HL-60 (cell line): ENCODE data around the gene LRFN2.

Source experiments
- DNase-seq, 2 experiments: peaks; one replicate each; pipeline ENCODE4 v3.0.0-alpha.2; 2010 to 2020; ENCODE audit warnings: low read depth in 1 of 2, low spot score in 1 of 2
- H3K27ac ChIP-seq: fragments of 250-450 bp; sonication (Bioruptor Pico); replicated peaks from 2 replicates; pipeline ENCODE4 v1.5.1; 2020; ENCODE audit warnings: mild to moderate bottlenecking, moderate library complexity
- H3K27me3 ChIP-seq: fragments of 250-450 bp; sonication (Bioruptor Pico); 2 replicates; pipeline ENCODE4 v1.5.1; 2021; ENCODE audit warnings: mild to moderate bottlenecking, moderate library complexity; ENCODE audit not compliant: insufficient read depth, poor library complexity, severe bottlenecking
- H3K4me3 ChIP-seq: replicated peaks from 2 replicates; pipeline ENCODE4 v1.5.1; 2011; ENCODE audit warnings: mild to moderate bottlenecking, control low read depth, low read length; ENCODE audit not compliant: insufficient read depth
- CTCF ChIP-seq: IDR thresholded peaks from one replicate; pipeline ENCODE4 v1.5.1; 2011; ENCODE audit warnings: low read length, control low read depth, inconsistent platforms; ENCODE audit not compliant: insufficient read depth
- GABPA ChIP-seq: IDR thresholded peaks from 2 replicates; pipeline ENCODE4 v1.6.1; 2012; ENCODE audit warnings: low read depth
- POLR2AphosphoS5 ChIP-seq: IDR thresholded peaks from 2 replicates; pipeline ENCODE4 v1.6.1; 2012; ENCODE audit warnings: low read depth
- SPI1 ChIP-seq: IDR thresholded peaks from 2 replicates; pipeline ENCODE4 v1.6.1; 2012; ENCODE audit warnings: low read depth, mild to moderate bottlenecking, borderline replicate concordance
- TF ChIP-seq, protein P1 (sequence below): IDR thresholded peaks from 2 replicates; pipeline ENCODE4 v1.6.1; 2012; ENCODE audit warnings: low read depth; ENCODE audit not compliant: insufficient replicate concordance

Gene LRFN2

DNA sequence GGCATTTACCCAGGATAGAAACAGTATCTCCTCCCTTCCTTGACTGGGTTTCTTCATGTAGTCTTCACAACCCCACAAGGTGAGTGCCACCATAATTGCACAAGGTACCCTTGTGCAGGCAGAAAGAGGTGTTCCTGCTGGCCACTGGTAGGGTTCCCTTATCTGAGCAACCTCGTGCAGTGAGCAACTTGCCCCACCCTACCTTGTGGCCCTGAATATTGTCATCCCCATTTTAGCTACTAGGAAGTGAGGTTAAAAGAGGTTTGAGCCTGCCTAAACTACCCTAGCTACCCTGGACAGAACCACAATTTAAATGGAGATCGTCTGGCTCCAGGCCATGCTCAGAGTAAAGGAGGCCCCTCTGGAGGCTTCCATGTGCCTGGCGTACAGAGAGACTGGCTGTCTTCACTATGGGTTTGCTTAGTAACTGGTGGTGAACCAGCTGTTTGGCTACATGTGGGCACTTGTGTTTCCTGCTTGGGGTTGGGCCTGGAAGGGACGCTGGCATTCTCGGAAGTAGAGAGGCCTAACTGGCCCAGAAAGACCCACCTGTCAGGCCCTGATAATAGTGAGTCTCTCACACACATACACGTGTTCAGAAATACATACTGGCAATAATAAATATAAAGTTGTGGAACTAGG lies 148.8 kb downstream of the LRFN2 start:
- H3K27me3 ChIP-seq = no peaks in the 10 kb centered on the region
- TF ChIP-seq GABPA = no peak
- no peak for TF ChIP-seq POLR2AphosphoS5
- TF ChIP-seq, protein P1, sequence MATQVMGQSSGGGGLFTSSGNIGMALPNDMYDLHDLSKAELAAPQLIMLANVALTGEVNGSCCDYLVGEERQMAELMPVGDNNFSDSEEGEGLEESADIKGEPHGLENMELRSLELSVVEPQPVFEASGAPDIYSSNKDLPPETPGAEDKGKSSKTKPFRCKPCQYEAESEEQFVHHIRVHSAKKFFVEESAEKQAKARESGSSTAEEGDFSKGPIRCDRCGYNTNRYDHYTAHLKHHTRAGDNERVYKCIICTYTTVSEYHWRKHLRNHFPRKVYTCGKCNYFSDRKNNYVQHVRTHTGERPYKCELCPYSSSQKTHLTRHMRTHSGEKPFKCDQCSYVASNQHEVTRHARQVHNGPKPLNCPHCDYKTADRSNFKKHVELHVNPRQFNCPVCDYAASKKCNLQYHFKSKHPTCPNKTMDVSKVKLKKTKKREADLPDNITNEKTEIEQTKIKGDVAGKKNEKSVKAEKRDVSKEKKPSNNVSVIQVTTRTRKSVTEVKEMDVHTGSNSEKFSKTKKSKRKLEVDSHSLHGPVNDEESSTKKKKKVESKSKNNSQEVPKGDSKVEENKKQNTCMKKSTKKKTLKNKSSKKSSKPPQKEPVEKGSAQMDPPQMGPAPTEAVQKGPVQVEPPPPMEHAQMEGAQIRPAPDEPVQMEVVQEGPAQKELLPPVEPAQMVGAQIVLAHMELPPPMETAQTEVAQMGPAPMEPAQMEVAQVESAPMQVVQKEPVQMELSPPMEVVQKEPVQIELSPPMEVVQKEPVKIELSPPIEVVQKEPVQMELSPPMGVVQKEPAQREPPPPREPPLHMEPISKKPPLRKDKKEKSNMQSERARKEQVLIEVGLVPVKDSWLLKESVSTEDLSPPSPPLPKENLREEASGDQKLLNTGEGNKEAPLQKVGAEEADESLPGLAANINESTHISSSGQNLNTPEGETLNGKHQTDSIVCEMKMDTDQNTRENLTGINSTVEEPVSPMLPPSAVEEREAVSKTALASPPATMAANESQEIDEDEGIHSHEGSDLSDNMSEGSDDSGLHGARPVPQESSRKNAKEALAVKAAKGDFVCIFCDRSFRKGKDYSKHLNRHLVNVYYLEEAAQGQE = no peak
- no peak for TF ChIP-seq SPI1
- TF ChIP-seq CTCF = no peak
- no peak for DNase-seq
- no peak overlapping the region for H3K4me3 ChIP-seq
- H3K27ac ChIP-seq = no peak overlapping the region

- H3K27ac ChIP-seq = no peak overlapping the region
- no peak overlapping the region for H3K4me3 ChIP-seq
- DNase-seq = no peak
- TF ChIP-seq GABPA (no peak), POLR2AphosphoS5 (no peak)
- TF ChIP-seq, protein P1 = no peak
- H3K27me3 ChIP-seq = no peaks in the 10 kb centered on the region
These were observed 149.5 kb downstream of the LRFN2 start for GRCh38 chr6:40437631-40438030.

- Histone ChIP-seq H3K27ac (no peak overlapping the region), H3K27me3 (no peaks in the 10 kb centered on the region), H3K4me3 (no peak overlapping the region)
- TF ChIP-seq CTCF = no peak
- no peak for TF ChIP-seq SPI1
- no peak for TF ChIP-seq POLR2AphosphoS5
- TF ChIP-seq GABPA = no peak
- TF ChIP-seq, protein P1 = no peak
- DNase-seq = peak; percentile 2 to 5
These were observed 150.2 kb downstream of the LRFN2 start for GRCh38 chr6:40436685-40437604.
